SU-DHL-6 (cell line): Measurements from ENCODE around the gene GRM7.

Experiments used
- H2AFZ ChIP-seq: fragments of 200-600 bp; sonication (generic); 2 replicates; pipeline ENCODE4 v1.6.1; 2014; ENCODE audit warnings: low read depth, mild to moderate bottlenecking, moderate library complexity, mixed read lengths, antibody characterized with exemption, low read length; ENCODE audit not compliant: severe bottlenecking
- H3F3A ChIP-seq: fragments of 200-600 bp; shearing (Covaris generic); 2 replicates; pipeline ENCODE4 v1.6.0; 2016; ENCODE audit warnings: antibody characterized with exemption, mild to moderate bottlenecking; ENCODE audit not compliant: insufficient read depth
- H3K27ac ChIP-seq: fragments of 200-600 bp; sonication (generic); 2 replicates; pipeline ENCODE4 v1.5.1; 2016; ENCODE audit warnings: low read depth, mild to moderate bottlenecking, low read length, moderate library complexity, mixed read lengths
- H3K27me3 ChIP-seq: fragments of 200-600 bp; sonication (generic), shearing (Covaris generic); 2 replicates; pipeline ENCODE4 v1.6.0; 2014; ENCODE audit warnings: mild to moderate bottlenecking, low read length
- H3K36me3 ChIP-seq: fragments of 200-600 bp; sonication (generic); 2 replicates; pipeline ENCODE4 v1.6.1; 2014; ENCODE audit warnings: mild to moderate bottlenecking, low read length, mixed read lengths
- H3K4me2 ChIP-seq: fragments of 300-600, 200-600 bp; shearing (Covaris generic), sonication (generic); 2 replicates; pipeline ENCODE4 v1.6.0; 2014; ENCODE audit warnings: low read length, low read depth, mild to moderate bottlenecking; ENCODE audit not compliant: poor library complexity, severe bottlenecking
- H3K4me3 ChIP-seq: fragments of 200-600 bp; sonication (generic); 2 replicates; pipeline ENCODE4 v1.5.1; 2014; ENCODE audit warnings: antibody characterized with exemption, low read length, mild to moderate bottlenecking, mixed read lengths; ENCODE audit not compliant: insufficient read depth, poor library complexity, severe bottlenecking
- H3K79me2 ChIP-seq: fragments of 200-600 bp; sonication (generic); 2 replicates; pipeline ENCODE4 v1.6.1; 2014; ENCODE audit warnings: mild to moderate bottlenecking, low read length, moderate library complexity; ENCODE audit not compliant: insufficient read depth
- H3K9ac ChIP-seq: fragments of 200-600 bp; sonication (generic); 2 replicates; pipeline ENCODE4 v1.7.0; 2014; ENCODE audit warnings: mild to moderate bottlenecking, low read length
- H3K9me2 ChIP-seq: fragments of 200-600 bp; sonication (generic); replicated peaks from 2 replicates; pipeline ENCODE4 v1.6.1; 2014; ENCODE audit warnings: low read length; ENCODE audit not compliant: insufficient read depth
- H3K9me3 ChIP-seq: fragments of 200-600 bp; sonication (generic); 2 replicates; pipeline ENCODE4 v1.6.1; 2014; ENCODE audit warnings: low read length, mixed read lengths; ENCODE audit not compliant: insufficient read depth
- H4K20me1 ChIP-seq: fragments of 200-600 bp; sonication (generic); 2 replicates; pipeline ENCODE4 v1.6.1; 2014; ENCODE audit warnings: low read depth, mild to moderate bottlenecking, antibody characterized with exemption, low read length, moderate library complexity, mixed read lengths
- EZH2phosphoT487 ChIP-seq: fragments of 200-600 bp; sonication (generic), shearing (Covaris generic); conservative IDR thresholded peaks from 2 replicates; pipeline ENCODE4 v1.6.1; 2018; ENCODE audit warnings: mild to moderate bottlenecking, antibody characterized with exemption, low read length, moderate library complexity, mixed read lengths
- TF ChIP-seq, protein P1 (sequence below): fragments of 200-600 bp; sonication (generic); IDR thresholded peaks from one replicate; pipeline ENCODE4 v1.5.1; 2017; ENCODE audit warnings: antibody characterized with exemption, mild to moderate bottlenecking, low read length, moderate library complexity; ENCODE audit not compliant: insufficient read depth, poor library complexity, severe bottlenecking

Gene GRM7

DNA sequence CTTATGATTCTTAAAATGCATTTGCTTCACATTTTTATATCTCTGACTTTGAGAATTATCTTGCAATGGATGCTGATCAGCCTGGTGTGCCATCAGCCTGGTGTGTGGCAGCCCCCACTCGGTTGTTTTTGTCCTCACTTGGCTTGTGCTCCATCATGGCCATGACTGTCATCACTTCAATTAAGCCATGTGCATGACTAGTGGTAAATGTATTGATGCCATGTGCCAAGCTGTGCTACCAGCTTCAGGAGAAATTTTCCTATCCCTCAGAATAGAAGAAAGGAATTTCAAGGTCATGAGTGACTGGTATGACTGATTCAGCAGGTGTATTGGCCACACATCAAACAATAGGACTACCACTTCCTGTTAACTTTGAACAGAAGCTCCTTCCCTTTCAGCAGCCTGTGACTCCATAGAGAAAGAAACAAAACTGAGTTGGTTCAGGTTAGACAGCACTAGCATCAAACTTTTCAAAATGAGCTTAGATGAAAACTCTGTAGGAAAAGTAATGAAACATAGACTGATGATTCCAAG is 251.7 kb downstream of the GRM7 start:
- H3K79me2 ChIP-seq = no peaks in the 10 kb centered on the region
- no peak for TF ChIP-seq EZH2phosphoT487
- TF ChIP-seq, protein P1, sequence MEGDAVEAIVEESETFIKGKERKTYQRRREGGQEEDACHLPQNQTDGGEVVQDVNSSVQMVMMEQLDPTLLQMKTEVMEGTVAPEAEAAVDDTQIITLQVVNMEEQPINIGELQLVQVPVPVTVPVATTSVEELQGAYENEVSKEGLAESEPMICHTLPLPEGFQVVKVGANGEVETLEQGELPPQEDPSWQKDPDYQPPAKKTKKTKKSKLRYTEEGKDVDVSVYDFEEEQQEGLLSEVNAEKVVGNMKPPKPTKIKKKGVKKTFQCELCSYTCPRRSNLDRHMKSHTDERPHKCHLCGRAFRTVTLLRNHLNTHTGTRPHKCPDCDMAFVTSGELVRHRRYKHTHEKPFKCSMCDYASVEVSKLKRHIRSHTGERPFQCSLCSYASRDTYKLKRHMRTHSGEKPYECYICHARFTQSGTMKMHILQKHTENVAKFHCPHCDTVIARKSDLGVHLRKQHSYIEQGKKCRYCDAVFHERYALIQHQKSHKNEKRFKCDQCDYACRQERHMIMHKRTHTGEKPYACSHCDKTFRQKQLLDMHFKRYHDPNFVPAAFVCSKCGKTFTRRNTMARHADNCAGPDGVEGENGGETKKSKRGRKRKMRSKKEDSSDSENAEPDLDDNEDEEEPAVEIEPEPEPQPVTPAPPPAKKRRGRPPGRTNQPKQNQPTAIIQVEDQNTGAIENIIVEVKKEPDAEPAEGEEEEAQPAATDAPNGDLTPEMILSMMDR = no peak
- H3K4me3 ChIP-seq = no peak overlapping the region
- no peak overlapping the region for H3K9ac ChIP-seq
- H3K9me3 ChIP-seq = no peaks in the 10 kb centered on the region
- no peak overlapping the region for H3K27ac ChIP-seq
- H3K36me3 ChIP-seq = no peaks in the 10 kb centered on the region
- no peak overlapping the region for H3K4me2 ChIP-seq
- H3K27me3 ChIP-seq = no peaks in the 10 kb centered on the region
- H4K20me1 ChIP-seq = no peaks in the 10 kb centered on the region
- H2AFZ ChIP-seq = no peak overlapping the region
- H3F3A ChIP-seq = no peaks in the 10 kb centered on the region
- no peaks in the 10 kb centered on the region for H3K9me2 ChIP-seq

DNA sequence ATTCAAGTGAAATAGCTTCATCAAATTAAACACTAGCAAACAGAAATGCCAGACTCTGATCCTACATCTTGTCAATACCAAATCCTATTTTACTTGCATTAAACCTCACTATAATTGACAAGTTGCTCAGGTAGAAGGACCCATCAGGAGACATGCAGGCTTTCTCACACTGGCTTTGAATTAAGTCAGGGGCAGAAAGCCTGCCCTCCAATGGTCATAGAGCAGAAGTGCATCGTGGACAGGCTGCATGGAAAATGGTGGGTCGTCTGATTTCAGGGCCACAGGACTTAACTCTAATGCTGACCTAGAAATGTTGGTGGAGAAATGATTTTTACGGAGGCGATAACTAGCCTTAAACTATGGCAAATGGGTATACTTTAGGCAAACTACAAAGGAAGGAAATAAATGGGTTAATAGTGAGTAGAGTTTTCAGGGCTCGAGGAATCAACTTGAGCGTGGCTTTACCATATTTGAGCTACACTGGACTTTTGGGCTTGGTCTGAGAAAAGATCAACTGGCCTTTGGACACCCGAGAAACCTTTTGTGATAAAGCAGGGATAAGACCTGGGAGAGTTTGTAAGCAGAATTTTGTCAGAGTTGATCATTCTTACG is 283.9 kb downstream of the GRM7 start:
- H3K9ac ChIP-seq = no peak overlapping the region
- H3K27ac ChIP-seq = no peak overlapping the region
- no peaks in the 10 kb centered on the region for H3K9me3 ChIP-seq
- no peaks in the 10 kb centered on the region for H3K79me2 ChIP-seq
- TF ChIP-seq, protein P1 = peak; percentile 27
- no peak for TF ChIP-seq EZH2phosphoT487
- no peak overlapping the region for H3K4me2 ChIP-seq
- no peaks in the 10 kb centered on the region for H3K9me2 ChIP-seq
- no peaks in the 10 kb centered on the region for H4K20me1 ChIP-seq
- no peaks in the 10 kb centered on the region for H3F3A ChIP-seq
- no peaks in the 10 kb centered on the region for H3K27me3 ChIP-seq
- no peaks in the 10 kb centered on the region for H3K36me3 ChIP-seq
- H3K4me3 ChIP-seq = no peak overlapping the region
- H2AFZ ChIP-seq = no peak overlapping the region

DNA sequence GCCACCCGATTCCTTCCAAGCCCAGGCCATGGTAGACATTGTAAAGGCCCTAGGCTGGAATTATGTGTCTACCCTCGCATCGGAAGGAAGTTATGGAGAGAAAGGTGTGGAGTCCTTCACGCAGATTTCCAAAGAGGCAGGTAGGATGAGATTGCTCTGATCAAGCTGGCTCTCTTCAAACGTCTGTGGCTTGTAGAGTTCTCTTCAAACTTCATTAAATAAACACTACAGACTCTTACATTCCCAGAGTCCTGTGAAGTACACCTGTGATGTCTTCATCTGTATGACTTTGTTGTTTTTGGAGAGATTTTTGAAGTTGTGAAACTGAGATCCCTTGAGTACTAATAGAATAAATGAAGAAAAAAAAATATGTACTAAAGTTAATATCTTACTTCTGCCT is 285.6 kb downstream of the GRM7 start:
- H3K4me2 ChIP-seq = no peak overlapping the region
- H3K79me2 ChIP-seq = no peaks in the 10 kb centered on the region
- TF ChIP-seq, protein P1 = no peak
- no peak for TF ChIP-seq EZH2phosphoT487
- H3K9me3 ChIP-seq = no peaks in the 10 kb centered on the region
- no peaks in the 10 kb centered on the region for H3K9me2 ChIP-seq
- H4K20me1 ChIP-seq = no peaks in the 10 kb centered on the region
- H3F3A ChIP-seq = no peaks in the 10 kb centered on the region
- no peaks in the 10 kb centered on the region for H3K27me3 ChIP-seq
- no peak overlapping the region for H3K9ac ChIP-seq
- no peak overlapping the region for H3K27ac ChIP-seq
- H3K4me3 ChIP-seq = no peak overlapping the region
- no peaks in the 10 kb centered on the region for H3K36me3 ChIP-seq
- no peak overlapping the region for H2AFZ ChIP-seq
